Measurements from ENCODE around the gene MZB1.
A peak's percentile ranks its signal among the peaks of the same experiment; 100 is the strongest.
"Not testable (repeated sequence)": the region's sequence is repeated elsewhere in the genome, so short reads cannot be mapped to it uniquely, and the experiment has no call there.

Gene MZB1

DNA sequence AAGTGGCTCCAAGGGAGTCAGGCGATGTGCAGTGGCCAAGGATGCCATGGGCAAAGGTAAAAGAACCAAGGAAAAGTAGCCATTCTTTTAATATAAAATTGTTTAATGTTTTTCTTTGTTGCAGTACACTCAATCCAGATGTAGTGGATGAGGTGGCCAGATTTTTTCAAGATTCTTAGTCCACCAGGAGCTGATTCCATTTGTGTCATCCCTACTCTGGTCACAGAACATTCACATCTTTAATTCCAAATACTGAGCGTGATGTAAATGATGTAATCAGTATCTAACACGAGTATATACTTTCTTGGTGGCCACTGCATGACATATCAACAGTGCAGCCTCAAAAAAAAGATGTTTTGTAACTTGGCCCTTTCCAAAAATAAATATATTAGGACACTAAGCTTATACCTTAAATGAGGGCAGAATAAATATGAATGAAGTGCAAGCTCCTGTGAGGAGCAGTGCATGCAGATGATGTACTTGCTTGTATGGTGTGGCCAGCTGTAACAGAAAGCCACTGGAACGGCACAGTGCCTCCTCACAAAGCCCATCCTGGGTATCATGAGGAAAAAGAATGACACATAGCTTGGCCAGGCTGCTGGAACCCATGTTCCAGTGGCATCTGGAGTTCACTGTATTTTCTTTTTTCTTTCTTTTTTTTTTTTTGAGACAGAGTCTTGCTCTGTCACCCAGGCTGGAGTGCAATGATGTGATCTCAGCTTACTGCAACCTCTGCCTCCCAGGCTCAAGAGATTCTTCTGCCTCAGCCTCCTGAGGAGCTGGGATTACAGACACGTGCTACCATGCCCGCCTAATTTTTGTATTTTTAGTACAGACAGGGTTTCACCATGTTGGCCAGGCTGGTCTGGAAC, 20.6 kb upstream of the MZB1 start:
- DNase-seq, result no peak

DNA sequence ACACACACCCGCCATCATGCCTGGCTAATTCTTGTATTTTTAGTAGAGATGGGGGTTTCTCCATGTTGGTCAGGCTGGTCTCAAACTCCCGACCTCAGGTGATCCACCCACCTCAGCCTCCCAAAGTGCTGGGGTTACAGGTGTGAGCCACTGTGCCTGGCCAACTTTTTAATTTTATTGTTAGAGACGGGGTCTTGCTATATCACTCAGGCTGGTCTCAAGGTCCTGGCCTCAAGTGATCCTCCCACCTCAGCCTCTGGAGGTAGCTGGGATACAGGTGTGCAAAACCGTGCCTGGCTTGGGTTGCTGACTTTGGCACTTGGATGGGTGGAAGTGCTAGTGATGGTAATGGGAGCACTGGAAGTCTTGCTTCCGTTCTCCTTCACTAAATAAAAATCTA, 19.4 kb upstream of the MZB1 start:
- not testable (repeated sequence) for DNase-seq

DNA sequence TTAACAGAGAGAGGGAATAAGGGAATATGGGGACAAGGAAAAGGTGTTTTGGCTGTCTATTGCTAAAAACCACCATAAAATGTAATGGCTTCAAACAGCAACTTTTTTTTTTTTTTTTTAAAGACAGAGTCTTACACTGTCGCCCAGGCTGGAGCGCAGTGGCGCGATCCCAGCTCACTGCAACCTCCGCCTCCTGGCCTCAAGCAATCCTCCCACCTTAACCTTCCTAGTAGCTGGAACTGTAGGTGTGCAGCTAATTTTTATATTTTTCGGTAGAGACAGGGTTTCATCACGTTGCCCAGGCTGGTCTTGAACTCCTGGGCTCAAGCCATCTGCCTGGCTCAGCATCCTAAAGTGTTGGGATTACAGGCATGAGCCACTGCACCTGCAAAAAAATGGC, 18.5 kb upstream of the MZB1 start:
- DNase-seq, result no peak

GRCh38 chr5:139407517-139407916, 17.8 kb upstream of the MZB1 start:
- DNase-seq, result peak; percentile 44 to 51

DNA sequence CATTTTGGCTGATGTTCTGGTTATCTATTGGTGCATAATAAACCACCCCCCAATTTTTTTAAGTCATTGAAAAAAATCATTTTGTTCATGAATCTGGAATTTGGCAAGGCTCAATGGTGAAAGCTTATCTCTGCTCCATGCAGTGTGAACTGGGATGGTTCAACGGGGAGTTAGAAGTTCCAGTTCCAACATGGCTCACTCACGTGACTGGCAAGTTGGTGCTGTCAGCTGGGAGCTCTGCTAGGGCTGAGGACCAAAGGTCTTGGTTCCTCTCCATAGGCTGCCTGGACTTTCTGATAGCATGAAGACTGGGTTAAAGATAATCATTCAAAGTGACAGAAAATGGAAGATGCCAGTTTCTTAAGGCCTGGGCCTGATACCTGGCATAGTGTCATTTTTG, 17.2 kb upstream of the MZB1 start:
- no peak for DNase-seq

GRCh38 chr5:139404484-139404840, 14.7 kb upstream of the MZB1 start:
- DNase-seq, result no peak

GRCh38 chr5:139403787-139404483, 14.2 kb upstream of the MZB1 start, which contains the start of gene SPATA24:
SPATA24 (minus strand) TSS chr5:139404089; CDS start chr5:139404060, 29 bp downstream.
- peak; percentile 97 for DNase-seq

DNA sequence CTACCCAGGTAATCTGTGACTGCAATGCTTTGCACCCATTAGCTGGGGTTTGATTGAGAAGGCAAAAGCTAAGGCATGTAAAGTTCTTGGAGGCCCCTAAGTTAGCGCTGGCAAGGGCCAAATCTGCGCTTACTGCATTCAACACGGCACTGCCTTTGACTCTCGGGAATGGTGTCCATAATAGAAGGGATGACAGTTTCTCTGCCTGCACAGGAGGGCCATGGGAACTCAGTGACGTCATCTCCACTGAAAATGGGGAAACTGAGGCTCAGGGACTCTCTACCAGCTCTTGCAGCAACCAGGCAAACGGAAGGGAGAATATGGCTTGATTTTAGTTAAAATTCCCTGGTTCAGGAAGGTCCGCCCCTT, 13.7 kb upstream of the MZB1 start:
- no peak for DNase-seq

DNA sequence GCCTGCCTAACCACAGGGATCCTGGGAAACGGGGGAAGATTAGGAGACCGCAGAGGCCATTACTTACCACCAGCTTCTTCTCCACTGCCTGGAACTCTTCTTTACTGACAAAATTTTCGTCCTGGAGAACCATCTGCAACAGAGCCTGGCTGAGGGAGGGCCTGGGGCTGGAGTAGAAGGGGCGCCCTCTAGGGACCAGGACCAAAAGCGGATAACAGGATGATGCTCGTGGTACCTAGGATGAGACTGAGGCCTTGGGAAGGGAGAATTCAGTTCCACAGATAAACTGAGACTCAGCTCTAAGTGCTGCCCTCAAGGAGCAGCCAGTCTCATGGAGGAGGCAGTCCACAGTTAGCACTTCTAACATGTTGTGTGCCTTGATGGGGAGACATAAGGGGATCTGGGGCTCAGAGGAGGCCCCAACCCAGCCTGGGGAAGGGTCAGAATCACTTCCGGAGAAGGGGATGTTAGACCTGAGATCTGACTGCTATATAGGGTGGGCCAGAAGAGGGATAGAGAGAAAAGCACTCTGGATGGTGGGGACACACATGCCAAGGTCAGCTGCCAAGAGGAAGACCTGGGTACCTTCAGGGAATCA, 12.9 kb upstream of the MZB1 start:
- peak; percentile 72 to 80 for DNase-seq

GRCh38 chr5:139401546-139401945, 11.8 kb upstream of the MZB1 start:
- DNase-seq, result no peak

DNA sequence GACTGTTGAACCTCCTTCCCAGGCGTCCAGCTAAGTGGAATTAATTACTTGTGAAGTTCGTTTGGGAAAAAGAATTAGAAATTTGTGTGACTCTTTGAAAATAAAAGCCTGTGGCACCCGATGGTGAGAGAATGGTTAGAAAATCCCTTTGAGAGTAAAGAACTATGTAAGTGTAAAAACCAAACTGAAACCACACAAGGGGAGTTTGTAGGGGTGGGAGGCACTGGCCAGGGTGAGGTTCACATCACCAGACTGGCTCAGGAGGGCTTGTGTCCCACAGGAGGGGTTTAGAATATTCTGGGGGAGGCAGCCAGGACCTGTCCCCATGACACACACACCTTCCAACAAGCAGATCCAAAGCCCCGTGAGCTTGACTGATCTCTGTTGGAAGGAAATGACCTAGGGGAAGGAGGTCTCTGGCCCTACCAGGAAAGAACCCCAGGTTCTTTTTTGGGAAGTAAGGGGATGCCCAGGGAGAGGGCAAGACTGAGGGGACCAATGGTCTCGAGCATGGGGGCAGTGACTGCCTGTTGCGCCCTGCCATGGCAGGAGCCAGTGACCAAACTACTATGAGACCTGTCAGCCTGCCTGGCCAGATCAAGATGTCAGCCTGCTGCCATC, 9.9 kb upstream of the MZB1 start:
- DNase-seq, result no peak

DNA sequence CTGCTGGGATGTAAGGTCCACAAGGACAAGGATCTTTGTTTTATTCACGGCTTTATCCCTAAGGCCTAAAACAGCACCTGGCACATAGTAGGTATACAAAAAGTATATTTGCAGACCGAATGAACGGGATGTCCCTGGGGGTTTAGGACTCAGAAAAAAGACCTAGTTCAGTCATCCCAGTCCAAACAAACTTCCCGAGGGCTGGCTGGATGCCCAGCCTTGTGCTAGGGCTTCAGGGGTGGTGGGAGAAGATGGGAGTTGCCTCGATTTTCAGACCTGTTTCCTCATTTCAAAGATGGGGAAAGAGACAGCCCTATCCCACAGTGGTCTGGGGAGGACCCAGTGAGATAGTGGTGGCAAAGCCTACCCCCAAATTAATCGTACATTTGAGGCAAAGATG, 8.2 kb upstream of the MZB1 start:
- DNase-seq, result no peak

DNA sequence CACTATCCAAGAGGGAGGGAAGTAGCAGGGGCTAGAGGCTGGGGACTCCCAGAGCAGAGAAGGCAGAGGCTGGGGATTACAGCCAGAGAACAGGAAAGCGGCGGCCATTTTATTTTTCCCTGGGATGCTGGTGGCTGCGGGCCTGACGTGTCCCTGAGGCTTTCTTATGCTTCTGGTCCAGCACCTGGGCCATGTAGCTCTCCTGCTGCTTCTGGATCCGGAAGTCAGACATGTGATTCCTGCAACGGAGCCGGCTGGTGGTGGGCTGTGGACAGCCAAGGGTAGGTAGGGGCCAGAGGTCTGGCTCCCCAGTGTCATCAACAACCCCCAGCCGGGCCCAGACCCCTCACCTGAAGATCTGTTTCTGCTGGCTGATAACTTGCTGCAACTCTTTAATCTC, 7.0 kb upstream of the MZB1 start:
- no peak for DNase-seq

- DNase-seq, result no peak
Observed at GRCh38 chr5:139395844-139396640, 6.3 kb upstream of the MZB1 start.

GRCh38 chr5:139394654-139395566, 5.2 kb upstream of the MZB1 start, which contains the start of gene PROB1:
PROB1 (minus strand) TSS chr5:139395104; CDS start chr5:139395081, 23 bp downstream.
- no peak for DNase-seq

- peak in 1 of 2 experiments; percentile 30 for DNase-seq
Observed at GRCh38 chr5:139394123-139394653, 4.5 kb upstream of the MZB1 start.

GRCh38 chr5:139393497-139394122, 3.9 kb upstream of the MZB1 start:
- DNase-seq, result no peak

GRCh38 chr5:139392678-139393496, 3.2 kb upstream of the MZB1 start:
- DNase-seq, result peak; percentile 84 to 86

GRCh38 chr5:139392324-139392677, 2.6 kb upstream of the MZB1 start:
- DNase-seq, result peak in 1 of 2 experiments; percentile 55
